GM19324 (cell line): ENCODE data around the gene APLP2.
"Not testable (repeated sequence)": the region's sequence is repeated elsewhere in the genome, so short reads cannot be mapped to it uniquely, and the experiment has no call there.

ENCODE experiments used
- ATAC-seq: cut with Tn5 transposase; IDR thresholded peaks from one replicate; pipeline ENCODE4 v1.9.1; 2021; ENCODE audit warnings: mild to moderate bottlenecking, moderate library complexity; ENCODE audit not compliant: unreplicated experiment, low FRiP score

Gene APLP2

DNA sequence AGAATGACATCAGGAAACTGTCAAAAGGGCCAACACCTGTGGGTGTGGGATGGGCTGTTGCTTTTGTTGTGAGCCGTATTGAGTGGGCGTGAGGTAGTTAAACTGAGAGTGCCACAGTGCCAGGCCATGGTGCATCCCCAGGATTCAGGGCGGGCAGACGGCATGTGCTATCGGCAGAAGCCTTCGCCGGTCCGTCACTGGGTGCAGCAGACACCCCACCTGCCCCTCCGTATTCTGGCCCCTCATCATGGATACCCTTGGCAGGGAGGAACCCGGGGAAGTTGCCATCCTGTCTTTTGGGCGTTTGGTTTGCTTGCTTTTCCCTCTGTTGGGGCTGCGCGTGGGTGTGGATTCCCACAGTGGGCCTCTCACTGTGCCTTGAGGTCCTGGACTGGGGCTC lies 117.4 kb downstream of the APLP2 start:
- ATAC-seq: no peak

DNA sequence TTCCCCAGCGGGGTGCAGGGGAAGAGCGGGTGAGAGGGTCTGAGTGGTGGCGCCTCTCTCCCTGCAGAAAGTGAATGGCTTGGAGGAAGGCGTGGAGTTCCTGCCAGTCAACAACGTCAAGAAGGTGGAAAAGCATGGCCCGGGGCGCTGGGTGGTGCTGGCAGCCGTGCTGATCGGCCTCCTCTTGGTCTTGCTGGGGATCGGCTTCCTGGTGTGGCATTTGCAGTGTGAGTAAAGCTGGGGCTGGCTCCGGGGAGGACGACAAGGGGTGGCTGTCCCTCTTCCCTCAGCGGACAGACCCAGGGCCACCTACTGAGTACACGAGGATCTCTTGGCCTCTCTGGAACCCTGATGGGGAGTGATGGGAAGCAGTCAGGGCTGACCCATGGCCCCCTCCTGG lies 118.4 kb downstream of the APLP2 start:
- ATAC-seq: no peak

DNA sequence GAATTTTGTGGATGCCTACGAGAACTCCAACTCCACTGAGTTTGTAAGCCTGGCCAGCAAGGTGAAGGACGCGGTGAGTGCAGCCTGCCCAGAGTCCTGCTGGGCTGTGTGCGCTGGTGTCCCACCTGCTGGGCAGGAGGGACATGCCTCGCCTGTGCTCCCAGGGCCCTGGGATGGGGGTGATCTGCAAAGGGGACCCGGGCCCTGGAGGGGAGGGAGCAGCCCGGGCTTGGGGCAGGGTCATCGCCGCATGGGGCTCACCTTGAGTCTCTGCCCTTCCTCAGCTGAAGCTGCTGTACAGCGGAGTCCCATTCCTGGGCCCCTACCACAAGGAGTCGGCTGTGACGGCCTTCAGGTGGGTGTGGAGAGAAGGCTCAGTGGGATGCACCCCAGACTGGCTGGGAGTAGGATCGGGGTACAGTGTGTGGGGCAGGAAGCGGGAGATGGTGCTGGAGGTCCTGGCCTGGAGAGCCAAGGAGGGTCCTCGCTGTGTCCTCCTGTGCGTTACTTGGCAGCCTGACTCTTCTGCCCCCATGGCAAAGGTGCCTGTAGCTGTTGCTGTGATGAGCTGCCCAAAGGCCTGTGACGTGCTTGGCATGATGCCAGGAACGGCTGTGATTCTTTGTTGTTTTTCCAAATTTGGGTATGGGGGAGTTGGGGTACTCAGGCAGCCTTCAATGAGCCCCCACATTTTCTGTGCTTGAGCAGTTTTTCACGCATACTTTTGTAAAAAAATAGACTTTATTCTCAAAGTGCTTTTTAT lies 119.1 kb downstream of the APLP2 start:
- no peak for ATAC-seq

DNA sequence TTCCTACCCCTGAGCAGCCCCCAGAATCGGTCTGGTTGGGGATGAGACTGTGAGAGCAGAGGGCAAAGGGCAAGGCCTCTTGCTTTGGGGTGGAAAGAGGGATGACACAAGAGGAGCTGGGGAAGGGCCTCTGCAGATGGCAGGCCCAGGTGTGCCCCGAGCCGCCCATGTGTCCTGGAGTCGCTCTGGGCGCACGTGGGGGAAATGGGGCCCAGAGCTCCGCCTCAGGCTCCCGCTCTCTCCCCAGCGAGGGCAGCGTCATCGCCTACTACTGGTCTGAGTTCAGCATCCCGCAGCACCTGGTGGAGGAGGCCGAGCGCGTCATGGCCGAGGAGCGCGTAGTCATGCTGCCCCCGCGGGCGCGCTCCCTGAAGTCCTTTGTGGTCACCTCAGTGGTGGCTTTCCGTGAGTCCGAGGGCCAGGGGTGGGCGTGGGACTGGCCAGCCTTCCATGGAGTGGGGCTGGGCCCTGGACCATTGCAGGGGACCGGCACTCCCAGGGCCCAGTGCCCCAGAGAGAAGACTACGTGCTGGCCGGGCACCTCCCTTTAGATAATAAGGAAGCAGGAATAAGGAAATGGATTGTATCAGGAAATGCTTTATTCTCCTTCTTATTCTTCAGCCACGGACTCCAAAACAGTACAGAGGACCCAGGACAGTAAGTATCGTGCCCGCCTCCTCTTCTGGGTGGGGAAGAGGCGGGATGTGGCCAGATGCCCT lies 120.0 kb downstream of the APLP2 start:
- no peak for ATAC-seq

DNA sequence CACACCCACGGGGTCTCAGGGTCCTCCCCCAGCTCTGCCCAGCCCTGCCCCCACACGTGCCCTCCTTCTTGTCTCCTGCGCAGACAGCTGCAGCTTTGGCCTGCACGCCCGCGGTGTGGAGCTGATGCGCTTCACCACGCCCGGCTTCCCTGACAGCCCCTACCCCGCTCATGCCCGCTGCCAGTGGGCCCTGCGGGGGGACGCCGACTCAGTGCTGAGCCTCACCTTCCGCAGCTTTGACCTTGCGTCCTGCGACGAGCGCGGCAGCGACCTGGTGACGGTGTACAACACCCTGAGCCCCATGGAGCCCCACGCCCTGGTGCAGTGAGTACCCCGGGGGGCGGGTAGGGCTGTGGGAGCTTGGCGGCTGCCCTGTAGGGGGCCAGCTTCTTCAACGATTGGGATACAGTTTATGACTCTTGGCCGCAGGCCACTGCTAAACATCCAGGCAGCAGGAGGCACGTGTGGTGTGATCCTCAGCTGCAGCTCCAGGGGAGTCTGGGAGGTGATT lies 120.7 kb downstream of the APLP2 start:
- no peak for ATAC-seq

DNA sequence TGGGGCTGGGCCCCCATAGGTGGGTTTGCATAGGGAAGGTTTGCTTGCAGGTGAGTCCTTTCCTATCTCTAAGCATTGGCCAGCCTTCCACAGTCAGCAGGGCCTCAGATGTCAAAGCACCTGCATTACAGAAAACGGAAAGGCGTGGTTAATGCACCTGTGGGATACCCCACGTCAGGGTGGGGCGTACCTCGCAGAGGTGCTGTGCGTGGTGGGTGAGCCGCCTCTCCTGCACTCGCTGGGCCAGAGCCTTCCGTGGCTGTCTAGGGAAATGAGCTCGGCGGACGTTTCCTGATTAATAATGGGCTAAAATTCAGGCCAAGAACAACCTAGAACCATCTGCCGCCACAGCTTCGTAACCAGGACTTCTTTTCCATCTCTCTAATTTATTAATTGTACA lies 122.2 kb downstream of the APLP2 start:
- no peak for ATAC-seq

GRCh38 chr11:130192845-130193267 lies 123.2 kb downstream of the APLP2 start:
- ATAC-seq: no peak

GRCh38 chr11:130193551-130193950 lies 123.9 kb downstream of the APLP2 start:
- ATAC-seq: not testable (repeated sequence)
